Testis (tissue), 3 donors: ENCODE results near the gene MRPS23. TPM values are rescaled to one million over a fixed set of nuclear protein-coding genes. Genes with fewer than 3 reads are reported as not detected.
A peak's percentile ranks its signal among the peaks of the same experiment; 100 is the strongest.

Experiments
- DNase-seq: peaks from one replicate; pipeline ENCODE4 v3.0.0-alpha.2; 2019
- H3K27ac ChIP-seq, 2 donors: fragments of 200-600 bp; sonication (generic); one replicate each; pipeline ENCODE4 v1.5.1; 2019
- H3K27me3 ChIP-seq: fragments of 200-600 bp; sonication (generic); one replicate; pipeline ENCODE4 v1.5.1; 2019
- H3K36me3 ChIP-seq: fragments of 200-600 bp; sonication (generic); one replicate; pipeline ENCODE4 v1.5.1; 2017; ENCODE audit warnings: low read depth; ENCODE audit errors: missing control alignments
- H3K4me1 ChIP-seq: fragments of 200-600 bp; sonication (generic); one replicate; pipeline ENCODE4 v1.5.1; 2019
- H3K4me3 ChIP-seq, 2 donors: fragments of 200-600 bp; sonication (generic); one replicate each; pipeline ENCODE4 v1.5.1; 2017 to 2019
- H3K9me3 ChIP-seq: fragments of 200-600 bp; sonication (generic); one replicate; pipeline ENCODE4 v1.5.1; 2017
- CTCF ChIP-seq, 3 experiments: fragments of 450-650 bp in 2 of 3; fragments of 200-600 bp in 1 of 3; sonication (generic) in 1 of 3; IDR thresholded peaks; one replicate each; pipeline ENCODE4 v1.5.1; 2016 to 2019; ENCODE audit warnings: antibody characterized with exemption in 3 of 3, mild to moderate bottlenecking in 2 of 3, moderate library complexity in 1 of 3
- POLR2A ChIP-seq: fragments of 450-650 bp; IDR thresholded peaks from one replicate; pipeline ENCODE4 v1.6.1; 2017; ENCODE audit warnings: antibody characterized with exemption, mild to moderate bottlenecking, moderate library complexity
- WGBS, 2 donors: methylation state at CpG; one replicate each; pipeline ENCODE4 v1.1.5; 2018; 5-methylcytosine and 5-hydroxymethylcytosine counted together
- intact Hi-C: fragments of 100-400 bp; cut with DNase I; formaldehyde crosslinking; loops from one replicate; pipeline ENCODE4 v1.15.1; 2023; ENCODE audit warnings: low total_unique reads
- polyA plus RNA-seq: library from polyadenylated mRNA; stranded (reverse); fragments of 350-450 nt; fragmentation: Illumina TruSeq; extraction: RNeasy Lipid Tissue Mini Kit (QIAGEN cat#74804); gene quantifications from one replicate; pipeline ENCODE4 v1.2.3, GENCODE V29; 2014; ENCODE audit warnings: low read depth, low replicate concordance; ENCODE audit not compliant: insufficient read depth
- total RNA-seq, 2 donors: library from RNA; depleted of rRNA; stranded (reverse); fragments of >200 nt; gene quantifications; one replicate each; pipeline ENCODE4 v1.2.3, GENCODE V29; 2016

The MRPS23 gene
- total and polyA plus RNA-seq, 3 donors from 2014 or later, result 14.1 to 57.4 (median 25.1) TPM

- intact Hi-C loops, result loop anchor here (5.0 kb wide), 1 partner anchor 136 kb away; no protein-coding TSS in a partner anchor
- Histone ChIP-seq H3K4me3 (peak overlapping the region; percentile 52 to 78), H3K9me3 (no peaks in the 10 kb centered on the region), H3K4me1 (peaks cover 17% of the 10 kb centered on the region), H3K27ac (peak overlapping the region; percentile 73 to 79), H3K27me3 (no peaks in the 10 kb centered on the region), H3K36me3 (no peaks in the 10 kb centered on the region)
- 1% methylated on average over 13 to 34 of the region's 34 CpGs for WGBS, 2 donors
- TF ChIP-seq CTCF (IDR thresholded peaks at IDR 0.05) (no peak), POLR2A (no peak)
- peak; percentile 72 for DNase-seq
These were observed 11.4 kb upstream of the MRPS23 start for GRCh38 chr17:57861000-57861789.

GRCh38 chr17:57860414-57860999 lies 10.7 kb upstream of the MRPS23 start:
- no peak for DNase-seq
- TF ChIP-seq CTCF (IDR thresholded peaks at IDR 0.05), result no peak
- TF ChIP-seq POLR2A, result no peak
- Histone ChIP-seq H3K27ac (no peak overlapping the region), H3K9me3 (no peaks in the 10 kb centered on the region), H3K4me3 (no peak overlapping the region), H3K27me3 (no peaks in the 10 kb centered on the region), H3K36me3 (no peaks in the 10 kb centered on the region), H3K4me1 (peaks cover 17% of the 10 kb centered on the region)
- WGBS, 2 donors, result 79 to 84% methylated on average over 5 to 6 of the region's 6 CpGs
- intact Hi-C loops, result loop anchor here (5.0 kb wide), 1 partner anchor 137 kb away; no protein-coding TSS in a partner anchor

GRCh38 chr17:57859601-57860413 lies 10.0 kb upstream of the MRPS23 start:
- TF ChIP-seq POLR2A (no peak), CTCF (IDR thresholded peaks at IDR 0.05) (no peak)
- H3K27me3 ChIP-seq, result no peaks in the 10 kb centered on the region
- intact Hi-C loops, result loop anchor here (5.0 to 10.0 kb wide), 2 partner anchors 137 to 255 kb away; no protein-coding TSS in a partner anchor
- no peaks in the 10 kb centered on the region for H3K36me3 ChIP-seq
- no peak overlapping the region for H3K27ac ChIP-seq
- no peak for DNase-seq
- no peaks in the 10 kb centered on the region for H3K9me3 ChIP-seq
- H3K4me1 ChIP-seq, result peaks cover 17% of the 10 kb centered on the region
- WGBS, 2 donors, result 58 to 64% methylated on average over 13 of the region's 13 CpGs
- H3K4me3 ChIP-seq, result no peak overlapping the region

GRCh38 chr17:57858838-57859237 lies 9.0 kb upstream of the MRPS23 start:
- no peaks in the 10 kb centered on the region for H3K36me3 ChIP-seq
- DNase-seq, result no peak
- H3K4me3 ChIP-seq, result no peak overlapping the region
- intact Hi-C loops, result loop anchor here (10.0 kb wide), 1 partner anchor 256 kb away; no protein-coding TSS in a partner anchor
- H3K9me3 ChIP-seq, result no peaks in the 10 kb centered on the region
- no peaks in the 10 kb centered on the region for H3K27me3 ChIP-seq
- no peak overlapping the region for H3K27ac ChIP-seq
- H3K4me1 ChIP-seq, result peaks cover 19% of the 10 kb centered on the region
- WGBS, 2 donors, result 73 to 82% methylated on average over 5 of the region's 5 CpGs
- no peak for TF ChIP-seq CTCF (IDR thresholded peaks at IDR 0.05)
